GM11168 (cell line): Measurements from ENCODE around the gene PAPSS2.
"Not testable (repeated sequence)": the region's sequence is repeated elsewhere in the genome, so short reads cannot be mapped to it uniquely, and the experiment has no call there.

ENCODE experiments used
- in situ Hi-C: fragments of 300-500 bp; cut with MboI; formaldehyde crosslinking; loops from one replicate; pipeline ENCODE4 v1.12.0; 2022; ENCODE audit warnings: low sequenced_read_pairs; ENCODE audit not compliant: unreplicated experiment

The PAPSS2 gene

DNA sequence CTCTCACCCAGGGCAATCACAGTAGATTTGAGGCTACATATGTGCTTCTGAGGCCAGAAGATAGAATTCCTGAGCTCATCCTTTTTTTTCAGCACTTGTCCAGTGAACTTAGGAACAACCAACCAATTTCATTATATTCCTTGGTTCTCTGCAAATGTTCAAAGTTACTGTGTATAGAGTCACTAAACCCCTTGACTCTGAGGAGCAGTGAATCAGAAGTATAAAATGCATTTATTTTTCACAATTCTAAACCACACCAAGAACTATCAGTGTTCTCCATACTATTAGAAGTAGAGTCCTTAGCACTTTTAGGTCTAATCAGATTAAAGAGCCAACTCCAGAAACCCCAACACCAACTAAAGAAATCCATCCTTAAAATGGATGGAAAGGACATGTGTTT lies 19.6 kb upstream of the PAPSS2 start:
- in situ Hi-C loops, result no loop called here

DNA sequence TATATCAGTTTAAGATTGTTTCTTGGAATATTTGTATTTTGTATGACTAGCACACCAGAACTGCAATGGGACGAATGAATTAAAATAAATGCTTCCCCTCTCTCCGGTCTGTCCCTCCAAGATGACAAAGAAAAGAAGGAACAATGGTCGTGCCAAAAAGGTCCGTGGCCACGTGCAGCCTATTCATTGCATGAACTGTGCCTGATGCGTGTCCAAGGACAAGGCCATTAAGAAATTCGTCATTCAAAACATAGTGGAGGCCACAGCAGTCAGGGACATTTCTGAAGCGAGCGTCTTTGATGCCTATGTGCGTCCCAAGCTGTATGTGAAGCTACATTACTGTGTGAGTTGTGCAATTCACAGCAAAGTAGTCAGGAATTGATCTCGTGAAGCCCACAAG lies 17.2 kb upstream of the PAPSS2 start:
- in situ Hi-C loops, result no loop called here

DNA sequence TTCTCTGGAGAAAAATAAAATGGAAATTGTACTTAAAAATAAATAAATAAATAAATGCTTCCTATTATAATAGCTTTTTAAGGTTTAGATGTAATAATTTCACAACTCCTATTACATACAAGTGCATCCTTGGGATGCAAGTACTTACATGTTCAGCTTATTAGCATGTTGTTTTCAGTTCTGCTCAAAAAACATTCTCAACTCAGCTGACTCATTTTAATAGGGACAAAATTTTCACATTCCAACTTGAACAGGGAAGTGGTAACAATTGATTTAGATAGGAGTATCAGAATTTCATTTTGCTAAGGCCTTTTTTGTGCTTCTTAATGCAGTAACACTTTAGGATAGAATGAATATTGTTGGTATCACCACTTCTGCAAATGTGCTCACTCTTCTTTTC lies 16.7 kb upstream of the PAPSS2 start:
- in situ Hi-C loops, result no loop called here

DNA sequence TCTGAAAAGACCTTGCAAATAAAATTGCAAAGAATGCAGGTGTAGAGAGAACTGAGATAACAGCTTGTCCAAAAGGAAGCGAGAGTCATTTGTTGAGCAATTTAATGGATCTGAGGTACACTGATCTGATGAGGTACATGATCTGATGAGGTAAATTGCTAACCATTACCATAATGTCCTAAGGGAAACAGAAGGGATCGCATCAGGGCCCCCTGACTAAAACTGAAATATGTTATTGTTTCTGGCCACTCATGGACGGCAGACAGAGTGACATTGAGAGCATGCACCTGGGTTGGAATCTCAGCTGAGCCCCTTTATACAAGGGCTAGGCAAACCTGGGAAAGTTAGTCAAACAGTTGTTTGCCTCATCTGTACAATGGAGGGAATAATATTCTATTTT lies 15.8 kb upstream of the PAPSS2 start:
- in situ Hi-C loops, result no loop called here

DNA sequence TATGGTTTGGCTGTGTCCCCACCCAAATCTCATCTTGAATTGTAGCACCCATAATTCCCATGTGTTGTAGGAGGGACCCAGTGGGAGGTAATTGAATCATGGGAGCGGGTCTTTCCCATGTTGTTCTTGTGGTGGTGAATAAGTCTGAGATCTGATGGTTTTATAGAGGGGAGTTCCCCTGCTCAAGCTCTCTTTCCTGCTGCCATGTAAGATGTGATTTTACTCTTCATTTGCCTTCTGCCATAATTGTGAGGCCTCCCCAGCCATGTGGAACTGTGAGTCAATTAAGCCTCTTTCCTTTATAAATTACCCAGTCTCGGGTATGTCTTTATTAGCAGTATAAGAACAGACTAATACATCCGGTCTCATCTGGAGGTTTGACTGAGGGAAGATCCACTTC lies 15.2 kb upstream of the PAPSS2 start:
- in situ Hi-C loops, result not testable (repeated sequence)

DNA sequence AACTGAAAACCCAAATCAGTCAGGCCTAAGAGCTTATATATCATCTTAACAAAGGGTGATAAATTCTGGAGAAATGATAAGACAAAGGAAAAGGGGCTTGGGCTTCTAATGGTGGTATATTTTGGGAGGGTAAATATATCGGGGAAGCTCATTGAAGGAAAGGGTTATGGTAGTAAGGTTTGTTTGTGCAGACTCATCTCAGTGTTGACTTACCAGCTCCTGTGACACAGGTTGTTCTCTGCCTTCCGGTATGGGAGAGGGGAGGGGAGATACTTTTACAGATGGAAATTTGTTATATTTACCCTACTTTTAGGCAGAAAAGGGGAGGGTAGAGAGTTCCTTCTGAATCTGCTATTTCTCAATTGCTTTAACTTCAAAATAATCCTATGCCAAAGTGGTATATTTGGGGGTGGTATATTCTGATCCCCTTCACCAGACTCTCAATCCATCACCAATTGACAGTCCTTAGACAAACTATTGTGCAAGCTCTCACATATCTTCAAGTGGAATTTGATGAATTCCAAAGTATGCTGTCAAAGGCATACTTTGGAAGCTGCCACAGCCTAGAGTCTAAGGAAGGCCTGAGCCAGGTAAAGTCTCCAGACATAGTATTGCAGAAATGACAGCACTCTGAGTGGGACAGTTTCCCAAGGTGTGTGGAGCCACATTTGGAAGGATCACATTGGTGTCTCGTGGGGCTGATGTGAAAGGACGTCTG lies 13.3 kb upstream of the PAPSS2 start:
- in situ Hi-C loops, result no loop called here

DNA sequence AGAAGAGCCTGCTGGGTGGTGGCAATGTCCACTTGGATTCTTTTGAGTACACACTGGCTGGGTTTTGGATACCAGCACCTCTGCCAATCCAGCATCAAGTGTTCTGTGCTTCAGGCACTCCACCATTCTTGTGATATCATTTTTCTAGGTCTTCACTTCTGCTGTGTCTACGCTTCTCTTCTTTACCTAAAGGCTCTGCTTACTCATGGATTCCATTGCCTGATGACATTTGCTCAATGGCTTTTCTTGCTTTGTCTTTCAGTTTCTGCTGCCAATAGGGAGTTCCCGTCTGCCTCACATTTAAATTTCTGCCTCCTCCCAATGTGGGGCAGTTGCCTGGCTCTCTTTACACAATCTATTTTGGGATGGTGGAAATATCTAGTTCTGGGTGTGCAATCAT lies 12.7 kb upstream of the PAPSS2 start:
- in situ Hi-C loops, result no loop called here

DNA sequence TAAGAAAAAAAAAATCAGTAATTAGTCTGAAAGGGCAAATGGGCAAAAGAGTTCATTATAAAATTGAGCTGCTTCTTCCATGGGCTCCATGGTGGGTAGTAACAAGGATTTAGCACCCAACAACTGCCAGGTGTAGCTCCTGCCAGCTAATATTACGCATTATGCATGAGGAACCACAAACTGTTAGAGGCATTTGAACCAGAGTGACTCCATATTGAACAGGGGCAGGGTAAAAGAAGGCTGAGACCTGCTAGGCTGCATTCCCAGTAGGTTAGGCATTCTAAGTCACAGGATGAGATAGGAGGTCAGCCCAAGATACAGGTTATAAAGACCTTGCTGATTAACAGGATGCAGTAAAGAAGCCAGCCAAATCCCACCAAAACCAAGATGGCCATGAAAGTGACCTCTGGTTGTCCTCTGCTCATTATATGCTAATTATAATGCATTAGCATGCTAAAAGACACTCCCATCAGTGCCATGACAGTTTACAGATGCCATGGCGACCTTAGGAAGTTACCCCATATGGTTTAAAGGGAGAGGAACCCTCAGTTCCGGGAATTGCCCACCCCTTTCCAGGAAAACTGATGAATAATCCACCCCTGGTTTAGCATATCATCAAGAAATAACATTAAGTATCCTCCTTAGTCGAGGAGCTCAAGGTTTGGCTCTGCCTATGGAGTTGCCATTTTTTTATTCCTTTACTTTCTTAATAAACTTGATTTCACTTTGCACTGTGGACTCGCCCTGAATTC lies 8.7 kb upstream of the PAPSS2 start:
- in situ Hi-C loops, result loop anchor here (10.0 kb wide), 1 partner anchor 124 kb away; no protein-coding TSS in a partner anchor

DNA sequence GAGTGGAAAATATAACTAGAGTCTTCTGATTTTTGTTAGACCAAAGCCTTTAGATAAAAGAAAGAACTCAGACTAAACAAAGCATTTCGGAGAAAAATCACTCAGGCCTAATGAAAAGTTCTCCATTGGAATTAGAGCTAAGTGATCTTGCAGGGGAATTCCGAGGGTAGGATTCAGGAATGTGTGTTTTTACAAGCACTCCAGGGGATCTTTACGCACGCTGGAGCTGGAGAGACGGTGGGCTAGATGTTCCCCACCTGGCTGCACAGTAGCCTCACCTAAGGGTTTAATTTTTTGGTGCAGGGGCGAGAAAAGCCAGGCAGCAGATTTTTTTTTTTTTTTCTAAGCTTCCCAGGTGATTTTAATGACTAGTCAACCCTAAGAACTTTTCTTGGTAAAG lies 7.9 kb upstream of the PAPSS2 start:
- in situ Hi-C loops, result loop anchor here (10.0 kb wide), 1 partner anchor 123 kb away; no protein-coding TSS in a partner anchor

DNA sequence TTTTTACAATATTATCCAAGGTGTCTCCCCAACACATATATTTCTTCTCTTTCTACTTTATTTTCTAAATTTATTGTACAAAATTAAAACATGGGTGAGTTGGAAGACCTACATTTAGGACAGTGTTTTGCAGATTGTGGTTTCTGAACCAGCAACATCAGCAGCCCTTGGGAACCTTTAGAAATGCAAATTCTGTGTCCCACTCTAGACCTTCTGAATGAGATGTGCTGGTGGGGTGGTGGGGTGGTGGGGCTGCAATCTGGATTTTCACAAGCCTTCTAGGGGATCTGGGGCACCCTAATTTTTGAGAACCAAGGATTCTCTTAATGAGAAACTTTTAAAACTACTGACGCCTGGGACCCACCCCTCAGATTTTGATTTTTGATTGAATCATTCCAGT lies 7.4 kb upstream of the PAPSS2 start:
- in situ Hi-C loops, result loop anchor here (10.0 kb wide), 1 partner anchor 123 kb away; no protein-coding TSS in a partner anchor

DNA sequence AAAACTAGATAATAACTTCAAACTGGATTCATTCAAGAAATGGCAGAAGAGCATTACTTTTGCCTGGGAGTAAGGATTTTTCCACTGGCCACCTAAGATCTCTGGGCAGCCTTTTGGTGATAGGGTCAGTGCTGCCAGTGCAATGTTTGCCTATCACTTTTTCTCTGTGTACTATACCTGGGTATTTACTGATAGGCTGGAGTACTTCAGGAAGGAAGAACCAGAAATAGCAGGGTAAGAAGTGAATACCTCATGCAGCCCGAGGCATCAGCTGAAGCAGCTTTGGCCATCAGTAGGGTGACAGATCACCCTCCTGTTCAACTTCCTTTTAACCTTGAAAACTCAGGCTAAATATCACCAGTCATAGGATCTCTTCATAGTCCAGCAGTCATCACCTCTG lies 5.5 kb upstream of the PAPSS2 start:
- in situ Hi-C loops, result loop anchor here (10.0 kb wide), 1 partner anchor 121 kb away; no protein-coding TSS in a partner anchor

DNA sequence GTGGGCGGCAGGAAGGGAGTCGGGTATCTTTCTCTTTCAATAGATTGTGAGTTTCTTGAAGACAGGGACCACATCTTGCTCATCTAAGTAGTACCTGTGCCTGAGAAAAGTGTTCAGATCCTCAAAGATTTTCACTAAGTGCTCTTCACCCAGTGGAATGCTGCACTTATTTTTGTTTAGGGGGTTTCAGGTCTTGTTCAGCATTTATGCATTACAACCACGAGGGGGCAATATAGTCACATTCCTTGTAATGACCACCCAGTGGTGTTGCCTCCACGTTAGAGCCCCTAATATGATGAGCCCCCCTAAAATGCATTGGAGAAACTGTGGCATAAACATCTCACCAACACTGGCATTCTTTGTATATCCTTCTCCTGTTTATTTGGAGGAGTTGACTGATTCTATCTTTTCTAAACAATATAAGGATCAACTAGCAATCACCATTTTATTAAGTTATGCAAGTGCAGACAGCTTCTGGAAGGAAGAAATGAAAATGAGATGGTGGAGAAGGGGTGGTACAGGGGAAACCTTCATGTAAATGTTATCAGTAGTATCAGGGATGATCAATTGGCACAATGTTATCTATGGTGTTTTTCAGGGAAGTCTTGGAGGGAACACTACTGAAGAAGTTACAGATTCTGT lies 3.1 kb upstream of the PAPSS2 start:
- in situ Hi-C loops, result loop anchor here (10.0 kb wide), 1 partner anchor 118 kb away; no protein-coding TSS in a partner anchor

DNA sequence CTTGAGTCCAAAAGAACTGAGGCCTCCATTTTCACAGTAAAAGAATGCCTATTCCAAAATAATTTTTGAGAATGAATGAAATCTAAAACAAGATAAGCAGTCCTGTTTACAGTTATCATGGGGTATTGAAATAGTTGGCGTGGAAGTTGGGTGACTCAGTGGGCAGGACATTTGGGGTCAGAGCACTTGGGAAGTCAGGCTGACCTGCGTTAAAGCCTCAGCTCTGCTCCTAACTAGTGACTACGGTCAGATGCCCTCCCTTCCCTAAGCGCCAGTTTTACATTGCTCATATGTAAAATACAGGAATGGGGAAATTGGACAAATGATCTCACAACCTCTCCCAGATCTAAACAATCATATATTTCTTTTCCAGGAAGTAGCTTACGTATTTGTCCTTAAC lies 2.3 kb upstream of the PAPSS2 start:
- in situ Hi-C loops, result loop anchor here (10.0 kb wide), 1 partner anchor 117 kb away; no protein-coding TSS in a partner anchor

DNA sequence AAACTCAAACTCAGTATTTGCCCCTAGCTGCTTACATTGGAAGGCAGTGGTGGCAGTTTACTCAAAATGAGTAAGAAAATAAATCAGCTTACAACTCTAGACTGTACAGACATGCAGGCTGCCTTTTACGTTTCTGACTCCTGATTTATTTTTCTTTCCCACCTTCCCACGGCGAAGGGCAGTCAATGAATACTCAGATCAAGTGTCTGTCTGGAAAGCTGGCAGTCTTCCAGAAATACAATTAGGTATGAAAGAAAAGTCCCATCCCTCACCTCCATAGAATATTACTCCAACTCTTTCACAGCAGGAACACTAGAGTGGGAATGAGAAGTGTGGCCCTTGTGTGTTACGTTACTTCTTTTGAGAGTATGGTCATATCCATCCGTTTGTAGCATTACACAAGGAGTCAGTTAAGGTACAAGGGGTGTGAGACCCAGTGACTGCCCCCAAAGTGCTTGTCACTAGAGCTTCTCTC lies 1.3 kb upstream of the PAPSS2 start:
- in situ Hi-C loops, result loop anchor here (10.0 kb wide), 1 partner anchor 116 kb away; no protein-coding TSS in a partner anchor

DNA sequence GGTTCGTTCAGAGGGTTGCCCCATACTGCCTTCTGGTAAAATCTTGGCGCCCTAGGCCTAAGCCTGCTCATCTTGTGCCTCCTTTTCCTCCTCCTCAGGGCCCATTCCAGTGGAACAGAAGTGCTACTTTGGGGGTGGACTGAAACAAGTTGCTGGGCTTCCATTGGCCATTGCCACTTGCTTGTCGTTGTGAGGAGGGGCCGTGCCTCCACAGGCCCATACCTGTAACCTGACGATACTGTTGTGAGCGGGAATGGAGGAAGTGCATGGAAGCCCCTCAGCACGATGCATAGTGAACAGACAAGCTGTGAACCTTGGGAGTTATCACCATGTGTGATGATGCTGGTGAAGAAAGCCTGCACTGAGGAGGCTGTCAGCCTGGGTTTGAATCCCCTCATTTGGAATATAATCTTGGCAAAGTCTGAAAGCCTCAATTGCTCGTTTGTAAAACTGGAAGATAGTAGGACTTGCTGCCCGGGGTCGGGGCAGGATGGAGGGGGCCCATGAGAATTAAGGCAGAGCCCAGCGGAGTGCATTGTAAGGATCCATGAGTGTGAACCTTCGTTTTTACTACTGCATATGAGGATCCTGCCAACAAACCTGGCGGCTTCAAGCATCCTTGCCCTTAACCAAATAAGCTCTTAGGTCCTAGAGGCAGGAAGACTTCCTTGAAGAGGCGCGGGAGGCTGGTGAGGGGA lies 671 bp upstream of the PAPSS2 start:
- in situ Hi-C loops, result loop anchor here (10.0 kb wide), 1 partner anchor 116 kb away; no protein-coding TSS in a partner anchor

DNA sequence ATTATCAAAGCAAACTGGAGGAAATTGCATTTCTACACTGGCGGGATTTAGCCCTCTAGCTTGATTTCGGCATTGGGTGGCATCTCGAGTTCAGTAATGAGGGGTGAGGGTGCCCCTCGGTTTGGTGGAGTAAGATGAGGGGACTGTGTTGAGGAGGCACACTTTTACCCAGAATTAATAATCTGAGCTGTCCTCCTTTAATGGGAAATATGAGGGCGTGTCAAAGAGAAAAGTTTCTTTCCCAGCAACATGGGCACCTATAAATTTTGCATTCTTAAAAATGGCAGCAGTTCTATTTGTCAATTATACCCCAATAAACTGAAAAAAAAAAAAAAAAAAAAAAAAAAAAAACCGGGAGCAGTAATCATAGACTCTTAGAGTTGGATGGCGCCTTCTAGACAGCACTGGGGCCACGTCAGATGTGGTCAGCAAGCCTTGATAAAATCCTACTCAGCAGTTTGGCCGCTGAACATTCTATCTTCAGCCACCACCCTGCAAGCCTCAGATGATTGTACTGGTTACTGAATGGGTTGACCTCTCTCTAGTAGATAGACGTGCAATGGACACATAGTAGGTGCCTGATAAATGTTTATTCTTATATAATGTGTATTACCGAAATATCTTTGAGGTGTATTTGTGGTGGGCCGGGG lies 931 bp downstream of the PAPSS2 start:
- in situ Hi-C loops, result no loop called here

DNA sequence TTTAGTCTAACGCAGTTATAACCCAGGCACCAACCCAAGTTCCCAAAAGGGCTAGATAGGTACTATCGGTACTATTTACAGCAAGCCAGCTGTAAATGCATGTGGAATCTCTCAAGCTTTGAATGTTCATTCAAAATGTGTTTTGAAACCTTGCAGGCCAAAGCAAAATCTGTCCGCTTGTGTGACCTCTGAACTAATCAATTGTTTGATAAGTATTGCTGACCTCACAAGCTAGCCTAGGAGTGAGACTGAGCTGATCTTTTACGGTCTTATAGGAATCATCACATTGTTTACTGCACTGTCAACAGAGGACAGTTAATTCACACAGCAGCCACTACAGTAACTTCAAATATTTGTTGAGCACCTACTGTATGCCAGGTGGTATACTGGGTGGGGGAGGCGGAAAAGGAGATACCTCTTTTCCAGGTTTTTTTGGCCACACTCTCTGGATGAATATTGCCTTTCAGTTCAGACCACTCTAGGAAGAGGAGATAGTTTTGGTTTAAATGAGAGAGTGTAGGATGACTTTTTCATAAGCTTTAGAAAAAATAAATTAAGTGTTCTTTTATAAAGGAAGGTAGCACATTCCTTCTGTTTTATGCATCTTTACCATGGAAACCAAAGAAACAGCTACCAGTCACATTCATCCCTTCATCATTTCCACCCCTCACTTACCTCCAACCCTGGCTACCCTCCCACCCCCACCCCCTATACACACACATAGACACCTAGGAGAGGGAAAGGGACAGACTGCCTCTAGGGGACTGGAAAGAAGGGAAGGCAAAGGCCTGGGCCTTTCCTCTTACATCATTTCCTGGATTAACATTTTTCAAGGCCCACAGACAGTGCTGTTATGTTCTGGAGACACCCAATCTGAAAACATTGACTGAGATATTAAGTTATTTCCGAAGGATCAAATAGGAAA lies 2.4 kb downstream of the PAPSS2 start:
- in situ Hi-C loops, result no loop called here

DNA sequence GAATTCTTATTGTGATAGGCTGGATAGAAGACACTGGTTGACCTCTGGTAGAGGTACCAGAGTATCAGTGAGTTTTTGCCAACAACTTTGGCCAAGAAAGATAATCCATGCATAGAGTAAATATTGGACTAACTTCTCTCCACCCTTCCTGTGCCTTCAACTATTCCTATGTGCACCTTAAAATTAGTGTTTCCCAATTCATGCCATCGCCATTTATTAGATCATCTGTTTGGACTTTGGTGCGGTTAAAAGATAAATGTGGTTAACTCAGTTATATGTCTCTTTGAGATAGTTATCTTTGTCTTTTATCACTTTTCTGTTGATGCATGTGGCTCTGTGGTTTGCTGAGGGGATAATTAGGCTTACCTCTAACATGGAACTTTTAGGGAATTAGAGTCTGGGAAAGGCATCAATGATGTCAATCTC lies 4.6 kb downstream of the PAPSS2 start:
- in situ Hi-C loops, result no loop called here

DNA sequence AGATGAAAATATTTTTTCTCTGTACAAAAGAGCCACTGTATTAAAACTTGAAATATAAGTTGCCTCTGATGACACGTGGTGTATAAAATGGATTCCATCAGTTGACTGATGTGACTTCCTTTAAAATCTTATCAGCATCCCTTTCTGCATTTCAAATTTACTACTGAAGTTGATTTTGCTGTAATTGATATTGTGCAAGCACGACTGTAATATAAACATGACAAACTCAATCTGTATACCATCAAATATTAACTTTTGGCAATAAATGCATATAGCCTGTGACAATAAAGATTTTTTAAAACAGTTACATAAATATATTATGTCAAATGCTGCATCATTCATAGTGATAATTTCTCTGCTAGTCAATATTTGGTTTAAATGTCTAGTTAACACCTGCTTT lies 7.8 kb downstream of the PAPSS2 start:
- in situ Hi-C loops, result no loop called here
